Vagina (tissue), 2 donors: ENCODE data around the gene FTSJ1. TPM values are rescaled to one million over a fixed set of nuclear protein-coding genes. Genes with fewer than 3 reads are reported as not detected.

Experiments
- DNase-seq, 2 donors: peaks; one replicate each; pipeline ENCODE4 v3.0.0-alpha.2; 2017; ENCODE audit errors: extremely low spot score in 2 of 2
- H3K27ac ChIP-seq: fragments of 200-600 bp; sonication (generic); one replicate; pipeline ENCODE4 v1.5.1; 2019
- H3K27me3 ChIP-seq: fragments of 200-600 bp; sonication (generic); one replicate; pipeline ENCODE4 v1.5.1; 2019
- H3K36me3 ChIP-seq, 2 donors: fragments of 200-600 bp; sonication (generic); one replicate each; pipeline ENCODE4 v1.5.1; 2017 to 2019
- H3K4me1 ChIP-seq: fragments of 200-600 bp; sonication (generic); one replicate; pipeline ENCODE4 v1.5.1; 2019
- H3K4me3 ChIP-seq, 2 donors: fragments of 200-600 bp; sonication (generic); 1 replicate in 1 of 2; 2 replicates in 1 of 2; pipeline ENCODE4 v1.5.1; 2016 to 2019
- H3K9me3 ChIP-seq: fragments of 200-600 bp; sonication (generic); one replicate; pipeline ENCODE4 v1.5.1; 2019
- CTCF ChIP-seq, 3 experiments: fragments of 450-650 bp in 2 of 3; fragments of 200-600 bp in 1 of 3; sonication (generic) in 1 of 3; IDR thresholded peaks; one replicate each; pipeline ENCODE4 v1.5.1; 2017 to 2019; ENCODE audit warnings: antibody characterized with exemption in 3 of 3, mild to moderate bottlenecking in 2 of 3, moderate library complexity in 2 of 3
- POLR2A ChIP-seq, 2 donors: fragments of 450-650 bp; IDR thresholded peaks; one replicate each; pipeline ENCODE4 v1.6.1; 2017; ENCODE audit warnings: antibody characterized with exemption in 2 of 2, mild to moderate bottlenecking in 2 of 2, moderate library complexity in 2 of 2
- POLR2AphosphoS5 ChIP-seq, 2 donors: sonication (generic); formaldehyde crosslinking; IDR thresholded peaks; one replicate each; pipeline ENCODE4 v1.9.0; 2017; ENCODE audit warnings: antibody characterized with exemption in 2 of 2, mild to moderate bottlenecking in 2 of 2, low read depth in 1 of 2; ENCODE audit not compliant: insufficient read depth in 1 of 2
- intact Hi-C: fragments of 100-400 bp; cut with DNase I; formaldehyde crosslinking; loops from one replicate; pipeline ENCODE4 v1.15.1; 2023
- total RNA-seq: library from RNA; depleted of rRNA; stranded (reverse); fragments of >200 nt; gene quantifications from one replicate; pipeline ENCODE4 v1.2.3, GENCODE V29; 2016

FTSJ1 gene
- total RNA-seq, 1 donor from 2014 or later: 31.7 TPM

GRCh38 chrX:48532161-48532560, 56.2 kb downstream of the FTSJ1 start:
- no peaks in the 10 kb centered on the region for H3K9me3 ChIP-seq
- no peaks in the 10 kb centered on the region for H3K4me1 ChIP-seq
- intact Hi-C loops: no loop called here
- peak overlapping the region; percentile 75 for H3K27ac ChIP-seq
- no peak overlapping the region for H3K4me3 ChIP-seq
- TF ChIP-seq POLR2A (IDR thresholded peaks at IDR 0.05): no peak
- no peak for TF ChIP-seq POLR2AphosphoS5 (IDR thresholded peaks at IDR 0.05; ENCODE audit: insufficient read depth in 1 of 2, low read depth in 1 of 2)
- no peak for TF ChIP-seq CTCF (IDR thresholded peaks at IDR 0.05)
- H3K36me3 ChIP-seq: peaks cover 0 to 4% of the 10 kb centered on the region in 2 donors
- H3K27me3 ChIP-seq: no peaks in the 10 kb centered on the region
- no peak for DNase-seq

DNA sequence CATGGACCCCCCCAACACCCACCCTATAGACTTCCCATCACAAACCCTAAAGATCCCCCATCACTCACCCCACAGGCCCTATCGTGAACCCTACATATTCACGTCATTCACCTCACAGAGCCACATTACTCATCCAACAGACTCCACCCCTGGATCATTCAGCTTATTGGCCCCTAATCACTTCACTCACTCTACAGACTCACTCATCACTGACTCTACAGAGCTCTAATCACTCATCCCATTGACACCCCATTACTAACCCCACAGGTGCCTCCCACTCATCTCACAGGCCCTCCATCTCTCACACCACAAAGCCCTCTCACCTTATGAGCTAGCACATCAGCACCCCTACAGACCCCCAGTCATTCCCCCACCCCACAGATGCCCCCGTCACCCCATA, 57.2 kb downstream of the FTSJ1 start:
- Histone ChIP-seq H3K27me3 (no peaks in the 10 kb centered on the region), H3K4me1 (no peaks in the 10 kb centered on the region), H3K9me3 (no peaks in the 10 kb centered on the region), H3K36me3 (no peaks in the 10 kb centered on the region), H3K4me3 (no peak overlapping the region), H3K27ac (no peak overlapping the region)
- no peak for TF ChIP-seq POLR2A (IDR thresholded peaks at IDR 0.05)
- intact Hi-C loops: no loop called here
- DNase-seq: no peak

Other genes starting within 250 kb of the FTSJ1 start
- not detected for gene SSX1, start 220.8 kb upstream of the FTSJ1 start, total RNA-seq
- gene SSX3, start 119.5 kb upstream of the FTSJ1 start, total RNA-seq: not detected
- not detected for gene SSX4, start 92.7 kb upstream of the FTSJ1 start, total RNA-seq
- gene SSX4B, start 64.2 kb upstream of the FTSJ1 start, total RNA-seq: not detected
- 15.5 TPM for gene SLC38A5, start 5.9 kb upstream of the FTSJ1 start, total RNA-seq
- gene PORCN, start 32.8 kb downstream of the FTSJ1 start, total RNA-seq: 15.7 TPM
- 55.2 TPM for gene EBP, start 45.6 kb downstream of the FTSJ1 start, total RNA-seq
- gene TBC1D25, start 63.5 kb downstream of the FTSJ1 start, total RNA-seq: 13.8 TPM
- gene RBM3, start 98.3 kb downstream of the FTSJ1 start, total RNA-seq: 148 TPM
- 111 TPM for gene WDR13, start 121.3 kb downstream of the FTSJ1 start, total RNA-seq
- gene WAS, start 207.6 kb downstream of the FTSJ1 start, total RNA-seq: 4.4 TPM
- gene SUV39H1, start 220.5 kb downstream of the FTSJ1 start, total RNA-seq: 2.2 TPM